ENCODE results near the gene BEND3. TPM values are rescaled to one million over a fixed set of nuclear protein-coding genes. Genes with fewer than 3 reads are reported as not detected.

The BEND3 gene
- total RNA-seq, 1 donor from 2014 or later = 5.8 TPM

GRCh38 chr6:107045826-107046675, 69.3 kb downstream of the BEND3 start:
- no peak for DNase-seq (ENCODE audit: low spot score)
- Mint-ChIP-seq H3K36me3 (ENCODE audit: low read depth, unreplicated experiment) (peaks cover 5% of the 10 kb centered on the region), H3K9me3 (ENCODE audit: unreplicated experiment) (no peaks in the 10 kb centered on the region)

GRCh38 chr6:107033126-107033525, 82.2 kb downstream of the BEND3 start:
- Mint-ChIP-seq H3K4me1 (ENCODE audit: unreplicated experiment) (peaks cover 15% of the 10 kb centered on the region), H3K27me3 (ENCODE audit: unreplicated experiment) (peaks cover 5% of the 10 kb centered on the region), H3K36me3 (ENCODE audit: low read depth, unreplicated experiment) (peaks cover 12% of the 10 kb centered on the region), H3K4me3 (ENCODE audit: unreplicated experiment) (peak overlapping the region; percentile 22), H3K9me3 (ENCODE audit: unreplicated experiment) (no peaks in the 10 kb centered on the region), H3K27ac (ENCODE audit: unreplicated experiment) (peak overlapping the region; percentile 70)
- TF ChIP-seq CTCF (IDR thresholded peaks at IDR 0.05; ENCODE audit: unreplicated experiment) = no peak
- DNase-seq (ENCODE audit: low spot score) = no peak

More at GRCh38 chr6:107045826-107046675, 69.3 kb downstream of the BEND3 start:
- Mint-ChIP-seq H3K4me3 (ENCODE audit: unreplicated experiment) (no peak overlapping the region), H3K27ac (ENCODE audit: unreplicated experiment) (no peak overlapping the region), H3K4me1 (ENCODE audit: unreplicated experiment) (no peaks in the 10 kb centered on the region), H3K27me3 (ENCODE audit: unreplicated experiment) (peaks cover 1% of the 10 kb centered on the region)
- no peak for TF ChIP-seq CTCF (IDR thresholded peaks at IDR 0.05; ENCODE audit: unreplicated experiment)

DNA sequence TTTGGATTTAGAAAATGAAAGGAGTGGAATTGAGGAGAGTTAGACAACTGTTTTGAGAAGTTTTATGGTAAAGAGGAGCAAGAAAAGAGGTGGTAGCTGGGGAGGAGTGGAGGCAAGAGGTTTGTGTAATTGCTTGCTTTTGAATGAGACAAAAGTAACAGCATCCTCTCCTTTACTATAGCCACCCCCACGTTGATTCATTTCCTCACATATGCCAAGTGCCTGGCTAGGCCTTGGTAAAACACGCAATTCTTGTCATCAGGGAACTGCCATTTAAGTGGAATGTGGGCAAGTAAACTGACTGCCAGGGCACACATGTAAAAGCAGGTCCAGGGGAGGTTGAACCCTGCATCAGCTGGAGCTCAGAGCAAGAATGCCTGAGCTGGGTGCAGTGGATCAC, 83.3 kb downstream of the BEND3 start:
- Mint-ChIP-seq H3K4me1 (ENCODE audit: unreplicated experiment) (peaks cover 15% of the 10 kb centered on the region), H3K4me3 (ENCODE audit: unreplicated experiment) (no peak overlapping the region), H3K36me3 (ENCODE audit: low read depth, unreplicated experiment) (peaks cover 12% of the 10 kb centered on the region), H3K27ac (ENCODE audit: unreplicated experiment) (no peak overlapping the region), H3K9me3 (ENCODE audit: unreplicated experiment) (no peaks in the 10 kb centered on the region), H3K27me3 (ENCODE audit: unreplicated experiment) (peaks cover 8% of the 10 kb centered on the region)
- no peak for TF ChIP-seq CTCF (IDR thresholded peaks at IDR 0.05; ENCODE audit: unreplicated experiment)
- DNase-seq (ENCODE audit: low spot score) = no peak

DNA sequence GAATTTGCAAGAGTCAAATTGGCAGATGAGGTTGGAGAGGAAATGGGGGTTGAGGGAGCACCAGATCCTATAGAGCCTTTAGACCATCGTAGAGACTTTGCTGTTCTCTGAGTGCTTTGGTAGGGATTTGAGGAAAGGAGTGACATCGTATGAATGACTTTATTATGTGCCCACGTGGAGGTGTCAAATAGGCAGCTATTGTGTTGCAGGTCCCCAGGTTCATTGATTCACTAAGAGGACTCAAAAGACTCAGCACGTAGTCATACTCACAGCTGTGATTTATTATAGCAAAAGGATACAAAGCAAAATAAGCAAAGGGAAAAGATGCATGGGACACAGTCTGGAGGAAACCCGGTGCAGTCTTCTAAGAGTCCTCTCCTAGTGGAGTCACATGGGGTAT, 85.2 kb downstream of the BEND3 start:
- H3K27me3 Mint-ChIP-seq (ENCODE audit: unreplicated experiment) = peaks cover 8% of the 10 kb centered on the region
- DNase-seq (ENCODE audit: low spot score) = no peak
- no peak for TF ChIP-seq CTCF (IDR thresholded peaks at IDR 0.05; ENCODE audit: unreplicated experiment)
- peaks cover 12% of the 10 kb centered on the region for H3K36me3 Mint-ChIP-seq (ENCODE audit: low read depth, unreplicated experiment)
- peak overlapping the region; percentile 55 for H3K27ac Mint-ChIP-seq (ENCODE audit: unreplicated experiment)
- no peaks in the 10 kb centered on the region for H3K9me3 Mint-ChIP-seq (ENCODE audit: unreplicated experiment)
- H3K4me1 Mint-ChIP-seq (ENCODE audit: unreplicated experiment) = peaks cover 15% of the 10 kb centered on the region
- peak overlapping the region; percentile 76 for H3K4me3 Mint-ChIP-seq (ENCODE audit: unreplicated experiment)

- TF ChIP-seq CTCF (IDR thresholded peaks at IDR 0.05; ENCODE audit: unreplicated experiment) = no peak
- no peak for DNase-seq (ENCODE audit: low spot score)
- peaks cover 13% of the 10 kb centered on the region for H3K4me1 Mint-ChIP-seq (ENCODE audit: unreplicated experiment)
- no peaks in the 10 kb centered on the region for H3K9me3 Mint-ChIP-seq (ENCODE audit: unreplicated experiment)
- H3K27ac Mint-ChIP-seq (ENCODE audit: unreplicated experiment) = no peak overlapping the region
- peaks cover 4% of the 10 kb centered on the region for H3K27me3 Mint-ChIP-seq (ENCODE audit: unreplicated experiment)
- H3K4me3 Mint-ChIP-seq (ENCODE audit: unreplicated experiment) = peak overlapping the region; percentile 45
- peaks cover 3% of the 10 kb centered on the region for H3K36me3 Mint-ChIP-seq (ENCODE audit: low read depth, unreplicated experiment)
These were observed 88.3 kb downstream of the BEND3 start for GRCh38 chr6:107026965-107027364.
